Natural killer cell (primary cell): ENCODE data around the gene BLOC1S1. TPM values are rescaled to one million over a fixed set of nuclear protein-coding genes. Genes with fewer than 3 reads are reported as not detected.
A peak's percentile ranks its signal among the peaks of the same experiment; 100 is the strongest.

Experiments used
- ATAC-seq, 3 donors: fragments of 150-1000 bp in 2 of 3; fragments of 200-7000 bp in 1 of 3; cut with Tn5 transposase; 1 replicate in 1 of 3; 2 replicates in 2 of 3; pipeline ENCODE4 v1.10.0; 2021; ENCODE audit warnings: mild to moderate bottlenecking in 2 of 3, moderate library complexity in 2 of 3
- DNase-seq, 2 donors: peaks; one replicate each; pipeline versions ENCODE4 v3.0.0 to v3.0.0-alpha.2; 2013 to 2021; ENCODE audit warnings: mixed read lengths in 1 of 2
- H3K27ac ChIP-seq: one replicate; pipeline ENCODE4 v1.5.1; 2013; ENCODE audit warnings: mild to moderate bottlenecking, low read length
- H3K27me3 ChIP-seq: one replicate; pipeline ENCODE4 v1.6.1; 2013; ENCODE audit warnings: low read length; ENCODE audit not compliant: control insufficient read depth, insufficient read depth
- H3K36me3 ChIP-seq: one replicate; pipeline ENCODE4 v1.6.1; 2013; ENCODE audit warnings: low read length; ENCODE audit not compliant: control insufficient read depth, insufficient read depth
- H3K4me1 ChIP-seq: one replicate; pipeline ENCODE4 v1.6.1; 2013; ENCODE audit warnings: low read length; ENCODE audit not compliant: control insufficient read depth, insufficient read depth
- H3K4me3 ChIP-seq: one replicate; pipeline ENCODE4 v1.5.1; 2013; ENCODE audit warnings: low read length
- H3K9me3 ChIP-seq: one replicate; pipeline ENCODE4 v1.6.1; 2013; ENCODE audit warnings: low read length; ENCODE audit not compliant: control insufficient read depth, insufficient read depth
- H3K27ac Mint-ChIP-seq, 2 donors: one replicate each; pipeline ENCODE4 v1.8.0; 2022; ENCODE audit warnings: mild to moderate bottlenecking in 2 of 2, mixed read lengths in 2 of 2, moderate library complexity in 1 of 2
- H3K27me3 Mint-ChIP-seq, 2 donors: one replicate each; pipeline ENCODE4 v1.8.0; 2022; ENCODE audit warnings: low read depth in 2 of 2, mixed read lengths in 2 of 2
- H3K36me3 Mint-ChIP-seq: one replicate; pipeline ENCODE4 v1.8.0; 2022; ENCODE audit warnings: mixed read lengths
- H3K4me1 Mint-ChIP-seq, 2 donors: one replicate each; pipeline ENCODE4 v1.8.0; 2022; ENCODE audit warnings: mixed read lengths in 2 of 2
- H3K4me3 Mint-ChIP-seq: one replicate; pipeline ENCODE4 v1.8.0; 2022; ENCODE audit warnings: mild to moderate bottlenecking, moderate library complexity, mixed read lengths
- H3K9me3 Mint-ChIP-seq, 2 donors: one replicate each; pipeline ENCODE4 v1.8.0; 2022; ENCODE audit warnings: mixed read lengths in 2 of 2
- CTCF ChIP-seq: fragments of 200-600 bp; IDR thresholded peaks from one replicate; pipeline ENCODE4 v1.8.0; 2022; ENCODE audit warnings: antibody characterized with exemption
- WGBS: methylation state at CpG from one replicate; pipeline ENCODE4 v1.1.7; 2013; ENCODE audit warnings: missing lambda C conversion rate; ENCODE audit not compliant: insufficient coverage; 5-methylcytosine and 5-hydroxymethylcytosine counted together
- intact Hi-C: fragments of 100-400 bp; cut with micrococcal nuclease; formaldehyde crosslinking; loops from one replicate; pipeline ENCODE4 v1.14.2; 2022
- total RNA-seq, 4 donors: library from RNA; stranded (reverse); fragments of 120-200 nt in 1 of 4; gene quantifications; one replicate each; pipeline versions ENCODE4 v1.2.3 to v1.2.4, GENCODE V29; 2013 to 2022

Gene BLOC1S1
- total RNA-seq, 3 donors from 2014 or later (not counting 1 experiment from before 2014, with no cell fraction given), result 75.8 to 83.7 (median 81.0) TPM

- H3K4me3 ChIP-seq, result no peak overlapping the region
- ATAC-seq, result no peak
These were observed 42.2 kb upstream of the BLOC1S1 start for GRCh38 chr12:55673638-55674037.

GRCh38 chr12:55675666-55676065, 40.2 kb upstream of the BLOC1S1 start:
- Histone ChIP-seq H3K9me3 (no peaks in the 10 kb centered on the region), H3K27ac (no peak overlapping the region), H3K4me3 (no peak overlapping the region), H3K27me3 (no peaks in the 10 kb centered on the region), H3K4me1 (no peaks in the 10 kb centered on the region), H3K36me3 (no peaks in the 10 kb centered on the region)
- no peak overlapping the region for H3K27ac Mint-ChIP-seq
- no peak for DNase-seq
- no peaks in the 10 kb centered on the region for H3K9me3 Mint-ChIP-seq
- 88% methylated on average over 8 of the region's 8 CpGs for WGBS
- intact Hi-C loops, result no loop called here
- ATAC-seq, result no peak
- no peak for TF ChIP-seq CTCF
- peaks cover 0 to 5% of the 10 kb centered on the region in 2 donors for H3K27me3 Mint-ChIP-seq
- H3K36me3 Mint-ChIP-seq, result no peaks in the 10 kb centered on the region
- no peak overlapping the region for H3K4me3 Mint-ChIP-seq
- no peaks in the 10 kb centered on the region for H3K4me1 Mint-ChIP-seq

More at GRCh38 chr12:55673638-55674037, 42.2 kb upstream of the BLOC1S1 start:
- no peak for TF ChIP-seq CTCF
- Mint-ChIP-seq H3K4me3 (no peak overlapping the region), H3K4me1 (no peaks in the 10 kb centered on the region), H3K9me3 (no peaks in the 10 kb centered on the region), H3K27ac (peak overlapping the region in 1 of 2 donors; percentile 2), H3K27me3 (peaks cover 0 to 4% of the 10 kb centered on the region in 2 donors), H3K36me3 (no peaks in the 10 kb centered on the region)
- no peaks in the 10 kb centered on the region for H3K9me3 ChIP-seq
- no peaks in the 10 kb centered on the region for H3K27me3 ChIP-seq
- intact Hi-C loops, result no loop called here
- DNase-seq, result no peak
- H3K27ac ChIP-seq, result peak overlapping the region; percentile 33
- no peaks in the 10 kb centered on the region for H3K36me3 ChIP-seq
- no peaks in the 10 kb centered on the region for H3K4me1 ChIP-seq

DNA sequence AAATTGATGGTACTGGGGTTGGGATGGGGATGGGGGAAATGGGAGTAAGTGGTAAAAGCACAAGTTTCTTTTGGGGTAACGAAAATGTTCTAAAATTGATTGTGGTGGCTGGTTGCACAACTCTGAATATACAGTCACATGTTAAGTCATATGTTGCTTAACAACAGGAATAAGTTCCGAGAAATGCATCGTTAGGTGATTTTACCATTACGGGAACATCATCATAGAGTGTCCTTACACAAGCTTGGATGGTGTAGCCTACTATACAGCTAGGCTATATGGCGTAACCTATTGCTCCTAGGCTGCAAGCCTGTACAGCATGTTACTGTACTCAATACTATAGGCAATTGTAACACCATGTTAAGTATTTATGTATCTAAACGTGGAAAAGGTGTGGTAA, 39.1 kb upstream of the BLOC1S1 start:
- H3K9me3 ChIP-seq, result no peaks in the 10 kb centered on the region
- no peak overlapping the region for H3K4me3 Mint-ChIP-seq
- H3K27ac ChIP-seq, result no peak overlapping the region
- peaks cover 3% of the 10 kb centered on the region for H3K27me3 ChIP-seq
- no peaks in the 10 kb centered on the region for H3K36me3 ChIP-seq
- H3K4me3 ChIP-seq, result no peak overlapping the region
- H3K4me1 ChIP-seq, result peaks cover 7% of the 10 kb centered on the region
- H3K36me3 Mint-ChIP-seq, result no peaks in the 10 kb centered on the region
- 96% methylated on average over 5 of the region's 6 CpGs for WGBS
- H3K27ac Mint-ChIP-seq, result no peak overlapping the region
- peaks cover 10 to 15% of the 10 kb centered on the region in 2 donors for H3K27me3 Mint-ChIP-seq
- peaks cover 0 to 10% of the 10 kb centered on the region in 2 donors for H3K4me1 Mint-ChIP-seq
- no peak for TF ChIP-seq CTCF
- intact Hi-C loops, result no loop called here
- ATAC-seq (peak in 1 of 3 donors; percentile 43), DNase-seq (no peak)
- H3K9me3 Mint-ChIP-seq, result no peaks in the 10 kb centered on the region

DNA sequence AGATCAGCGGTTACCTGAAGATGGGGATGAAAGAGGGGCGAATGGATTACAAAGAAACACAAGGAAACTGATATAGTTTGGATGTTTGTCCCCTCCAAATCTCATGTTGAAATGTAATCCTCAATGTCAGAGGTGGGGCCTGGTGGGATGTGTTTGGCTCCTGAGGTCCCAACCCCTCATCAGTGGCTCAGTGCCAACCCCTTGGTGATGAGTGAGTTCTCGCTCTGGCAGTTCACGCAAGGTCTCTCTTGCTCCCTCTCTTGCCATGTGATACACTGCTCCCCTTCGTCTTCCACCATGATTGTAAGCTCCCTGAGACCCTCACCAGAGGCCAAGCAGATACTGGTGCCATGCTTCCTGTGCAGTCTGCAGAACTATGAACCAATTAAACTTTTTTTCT, 36.2 kb upstream of the BLOC1S1 start:
- Mint-ChIP-seq H3K27ac (no peak overlapping the region), H3K27me3 (peaks cover 21% of the 10 kb centered on the region in 2 donors), H3K4me3 (no peak overlapping the region), H3K9me3 (no peaks in the 10 kb centered on the region), H3K36me3 (no peaks in the 10 kb centered on the region), H3K4me1 (peaks cover 0 to 11% of the 10 kb centered on the region in 2 donors)
- Histone ChIP-seq H3K27me3 (peaks cover 3% of the 10 kb centered on the region), H3K4me1 (peaks cover 14% of the 10 kb centered on the region), H3K27ac (no peak overlapping the region), H3K9me3 (no peaks in the 10 kb centered on the region), H3K36me3 (no peaks in the 10 kb centered on the region), H3K4me3 (no peak overlapping the region)
- no peak for DNase-seq
- 94% methylated on average over 5 of the region's 5 CpGs for WGBS
- no peak for TF ChIP-seq CTCF
- intact Hi-C loops, result no loop called here
- no peak for ATAC-seq
